ENCODE results near the gene LDLRAP1. TPM values are rescaled to one million over a fixed set of nuclear protein-coding genes. Genes with fewer than 3 reads are reported as not detected.

Gene LDLRAP1
- total and polyA plus RNA-seq, 9 of the 15 experiments (the other 6 are each of a cell fraction or from before 2014, with no cell fraction given), result 0.56 to 29.6 (median 16.2) TPM

GRCh38 chr1:25536124-25536523 lies 7.3 kb upstream of the LDLRAP1 start (continued):
- TF ChIP-seq ZBTB40 (IDR thresholded peaks at IDR 0.05) (no peak), ZBTB40 (CRISPR knock-in tag; IDR thresholded peaks at IDR 0.05) (no peak)

Measured in K562 (cell line).